Ovary (tissue), 9 donors: ENCODE data around the gene ARID1B. TPM values are rescaled to one million over a fixed set of nuclear protein-coding genes. Genes with fewer than 3 reads are reported as not detected.
A peak's percentile ranks its signal among the peaks of the same experiment; 100 is the strongest.

ENCODE experiments used
- DNase-seq, 5 donors: peaks; one replicate each; pipeline ENCODE4 v3.0.0-alpha.2; 2019 to 2020
- H3K27ac ChIP-seq, 2 donors: fragments of 200-600 bp; one replicate each; pipeline versions ENCODE4 v1.5.1 to v1.8.0; 2019 to 2022
- H3K27me3 ChIP-seq: fragments of 200-600 bp; one replicate; pipeline ENCODE4 v1.8.0; 2022
- H3K36me3 ChIP-seq: fragments of 200-600 bp; sonication (generic); one replicate; pipeline ENCODE4 v1.5.1; 2019
- H3K4me1 ChIP-seq: one replicate; pipeline ENCODE4 v1.8.1; 2013; ENCODE audit warnings: mild to moderate bottlenecking, moderate library complexity; ENCODE audit not compliant: insufficient read depth
- H3K4me3 ChIP-seq: fragments of 200-600 bp; sonication (generic); one replicate; pipeline ENCODE4 v1.5.1; 2017
- H3K9me3 ChIP-seq, 2 donors: fragments of 200-600 bp in 1 of 2; sonication (generic) in 1 of 2; one replicate each; pipeline versions ENCODE4 v1.5.1 to v1.8.1; 2013 to 2019; ENCODE audit warnings: mild to moderate bottlenecking in 1 of 2, moderate library complexity in 1 of 2
- EP300 ChIP-seq: sonication (generic); formaldehyde crosslinking; IDR thresholded peaks from one replicate; pipeline ENCODE4 v1.6.1; 2017; ENCODE audit warnings: antibody characterized with exemption
- POLR2A ChIP-seq: fragments of 450-650 bp; IDR thresholded peaks from one replicate; pipeline ENCODE4 v1.6.1; 2017; ENCODE audit warnings: antibody characterized with exemption, mild to moderate bottlenecking, moderate library complexity
- WGBS, 3 donors: extraction: QIAGEN DNeasy Blood & Tissue Kit in 1 of 3; methylation state at CpG; one replicate each; pipeline versions ENCODE4 v1.1.5 to v1.1.7; 2013 to 2017; 5-methylcytosine and 5-hydroxymethylcytosine counted together
- intact Hi-C, 4 donors: fragments of 100-400 bp; cut with DNase I; formaldehyde crosslinking; loops; one replicate each; pipeline versions ENCODE4 v1.11.0 to v1.15.1; 2022 to 2023
- polyA plus RNA-seq, 2 donors: library from polyadenylated mRNA; stranded (reverse); fragments of 200-250 nt in 1 of 2; fragments of 350-450 nt in 1 of 2; fragmentation: Illumina TruSeq in 1 of 2; extraction: RNeasy Lipid Tissue Mini Kit (QIAGEN cat#74804) in 1 of 2; gene quantifications; one replicate each; pipeline ENCODE4 v1.2.3, GENCODE V29; 2013 to 2014
- total RNA-seq, 7 donors: library from RNA; depleted of rRNA in 2 of 7; stranded (reverse); fragments of >200 nt in 2 of 7; fragmentation: NEBNext Ultra II Directional in 3 of 7; extraction: Animal tissue kit (Norgen Biotek cat#: 25700) in 3 of 7; gene quantifications; one replicate each; pipeline versions ENCODE4 v1.1.0 to v1.2.4, GENCODE V29; 2016 to 2023
- TF ChIP-seq, protein P1 (sequence below), 3 donors: fragments of 450-650 bp in 2 of 3; fragments of 200-600 bp in 1 of 3; IDR thresholded peaks; one replicate each; pipeline versions ENCODE4 v1.5.1 to v1.8.0; 2016 to 2022; ENCODE audit warnings: antibody characterized with exemption in 3 of 3, mild to moderate bottlenecking in 1 of 3
- donor health status: DM: no; HTN: no; CAD: no; lungs with moderate emphysema.
- donor health status: DM: no; HTN: no; CAD: no.
- donor health status: Bipolar disorder and iron deficiency.
- donor health status: DM: yes; HTN: yes; CAD: no.
- donor health status: DM: no; HTN: no; CAD: no.
- donor health status: DM: yes; HTN: yes; CAD: no.

The ARID1B gene
- total and polyA plus RNA-seq, 9 donors, result 33.2 to 144 (median 105) TPM

DNA sequence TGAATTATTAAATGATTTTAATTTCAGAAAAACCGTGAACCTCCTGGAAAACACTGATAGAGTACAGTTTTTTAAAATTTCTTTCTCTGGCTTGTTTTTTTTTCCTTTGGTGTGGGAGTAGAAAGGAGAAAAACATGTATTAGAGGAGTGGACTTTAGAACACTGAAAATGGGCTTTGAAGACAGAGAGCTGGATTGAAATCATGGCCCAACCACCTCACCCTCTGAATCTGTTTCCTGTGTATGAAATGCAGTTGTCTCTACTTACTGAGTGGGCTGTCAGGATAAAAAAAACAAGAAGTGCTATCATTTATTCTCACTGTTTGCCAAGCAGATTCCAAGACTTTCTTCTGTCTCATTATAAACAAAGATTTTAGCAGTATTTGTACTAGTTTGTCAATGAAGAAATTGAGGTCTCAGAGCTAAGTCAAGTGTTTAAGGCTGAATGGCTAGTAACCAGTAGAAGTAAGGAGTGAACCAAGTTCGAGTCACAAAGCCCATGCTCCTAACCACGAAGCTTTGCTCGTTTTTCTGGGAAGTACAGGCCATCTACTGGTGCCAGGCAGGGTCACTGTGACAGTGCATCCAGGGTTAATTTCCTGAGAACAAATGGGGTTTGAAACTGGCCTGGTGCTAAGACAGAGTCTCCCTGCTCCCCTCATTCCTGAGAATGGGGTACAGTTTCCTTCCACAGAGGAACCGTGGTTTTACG is 289.8 kb downstream of the ARID1B start:
- Histone ChIP-seq H3K27me3 (no peaks in the 10 kb centered on the region), H3K36me3 (no peaks in the 10 kb centered on the region), H3K4me3 (no peak overlapping the region), H3K4me1 (peaks cover 20% of the 10 kb centered on the region), H3K27ac (peak overlapping the region in 1 of 2 donors; percentile 63), H3K9me3 (no peaks in the 10 kb centered on the region)
- TF ChIP-seq, protein P1, sequence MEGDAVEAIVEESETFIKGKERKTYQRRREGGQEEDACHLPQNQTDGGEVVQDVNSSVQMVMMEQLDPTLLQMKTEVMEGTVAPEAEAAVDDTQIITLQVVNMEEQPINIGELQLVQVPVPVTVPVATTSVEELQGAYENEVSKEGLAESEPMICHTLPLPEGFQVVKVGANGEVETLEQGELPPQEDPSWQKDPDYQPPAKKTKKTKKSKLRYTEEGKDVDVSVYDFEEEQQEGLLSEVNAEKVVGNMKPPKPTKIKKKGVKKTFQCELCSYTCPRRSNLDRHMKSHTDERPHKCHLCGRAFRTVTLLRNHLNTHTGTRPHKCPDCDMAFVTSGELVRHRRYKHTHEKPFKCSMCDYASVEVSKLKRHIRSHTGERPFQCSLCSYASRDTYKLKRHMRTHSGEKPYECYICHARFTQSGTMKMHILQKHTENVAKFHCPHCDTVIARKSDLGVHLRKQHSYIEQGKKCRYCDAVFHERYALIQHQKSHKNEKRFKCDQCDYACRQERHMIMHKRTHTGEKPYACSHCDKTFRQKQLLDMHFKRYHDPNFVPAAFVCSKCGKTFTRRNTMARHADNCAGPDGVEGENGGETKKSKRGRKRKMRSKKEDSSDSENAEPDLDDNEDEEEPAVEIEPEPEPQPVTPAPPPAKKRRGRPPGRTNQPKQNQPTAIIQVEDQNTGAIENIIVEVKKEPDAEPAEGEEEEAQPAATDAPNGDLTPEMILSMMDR (IDR thresholded peaks at IDR 0.05), result no peak
- TF ChIP-seq POLR2A (no peak), EP300 (no peak)
- intact Hi-C loops, result no loop called here
- DNase-seq, result no peak
- WGBS, 3 donors, result 27 to 40% (median 28%) methylated on average over 6 of the region's 6 CpGs

DNA sequence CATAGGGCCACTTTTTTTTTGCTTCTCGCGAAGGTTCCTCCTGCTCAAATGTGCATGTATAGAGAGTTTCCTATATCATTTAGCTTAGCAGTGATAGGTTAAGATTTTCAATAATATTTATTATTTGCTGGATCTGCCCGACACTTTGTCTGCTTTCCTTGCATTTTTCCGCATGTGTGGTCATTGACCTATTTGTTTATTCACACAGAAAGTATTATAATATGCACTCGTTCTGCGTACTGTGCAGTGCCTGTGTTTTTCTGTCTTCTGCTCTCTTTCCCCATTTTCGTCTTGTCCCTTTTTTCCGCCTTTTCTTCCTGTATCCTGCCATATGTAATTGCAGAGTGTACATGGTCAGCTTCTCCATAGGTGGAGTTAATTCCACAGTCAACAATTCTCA is 290.3 kb downstream of the ARID1B start:
- DNase-seq, result no peak
- Histone ChIP-seq H3K27me3 (no peaks in the 10 kb centered on the region), H3K36me3 (no peaks in the 10 kb centered on the region), H3K9me3 (no peaks in the 10 kb centered on the region), H3K27ac (peak overlapping the region in 1 of 2 donors; percentile 63), H3K4me1 (peaks cover 20% of the 10 kb centered on the region), H3K4me3 (no peak overlapping the region)
- TF ChIP-seq POLR2A (no peak), EP300 (no peak)
- TF ChIP-seq, protein P1 (IDR thresholded peaks at IDR 0.05), result no peak
- 46 to 68% (median 61%) methylated on average over 8 of the region's 8 CpGs for WGBS, 3 donors
- intact Hi-C loops, result no loop called here

DNA sequence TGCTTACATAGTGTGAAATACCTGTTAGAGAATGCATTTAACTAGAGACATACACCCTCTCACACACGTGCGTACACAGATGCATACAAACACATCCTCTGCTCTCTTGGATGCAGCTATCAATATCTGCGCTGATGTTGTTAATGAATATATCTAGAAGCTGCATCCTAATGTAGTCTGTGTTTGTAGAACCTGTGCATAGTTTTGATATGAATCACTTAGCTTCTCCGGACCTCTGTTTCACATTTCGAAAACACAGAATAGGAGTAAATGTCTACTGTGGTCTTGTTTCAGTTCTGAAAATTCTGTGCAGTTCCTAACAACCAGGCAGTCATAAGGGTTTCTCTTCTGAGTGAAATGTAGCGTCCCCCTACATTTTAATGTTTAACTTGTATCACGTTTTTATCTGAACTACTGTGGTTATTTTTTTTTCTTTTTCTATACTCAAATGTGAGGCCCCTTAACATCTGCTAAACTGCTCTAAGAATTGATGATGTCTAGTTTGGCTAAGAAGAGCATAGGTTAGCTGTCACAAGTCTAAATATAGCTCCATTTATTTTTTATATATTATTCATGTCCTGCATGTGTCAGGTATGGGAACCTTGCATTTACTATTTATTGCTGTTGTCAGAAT is 291.6 kb downstream of the ARID1B start:
- Histone ChIP-seq H3K4me1 (peaks cover 23% of the 10 kb centered on the region), H3K36me3 (no peaks in the 10 kb centered on the region), H3K27ac (no peak overlapping the region), H3K4me3 (no peak overlapping the region), H3K9me3 (no peaks in the 10 kb centered on the region), H3K27me3 (no peaks in the 10 kb centered on the region)
- WGBS, 3 donors, result 27 to 38% (median 37%) methylated on average over 7 of the region's 7 CpGs
- no peak for DNase-seq
- intact Hi-C loops, result no loop called here
- TF ChIP-seq EP300 (no peak), POLR2A (no peak)
- TF ChIP-seq, protein P1 (IDR thresholded peaks at IDR 0.05), result no peak

DNA sequence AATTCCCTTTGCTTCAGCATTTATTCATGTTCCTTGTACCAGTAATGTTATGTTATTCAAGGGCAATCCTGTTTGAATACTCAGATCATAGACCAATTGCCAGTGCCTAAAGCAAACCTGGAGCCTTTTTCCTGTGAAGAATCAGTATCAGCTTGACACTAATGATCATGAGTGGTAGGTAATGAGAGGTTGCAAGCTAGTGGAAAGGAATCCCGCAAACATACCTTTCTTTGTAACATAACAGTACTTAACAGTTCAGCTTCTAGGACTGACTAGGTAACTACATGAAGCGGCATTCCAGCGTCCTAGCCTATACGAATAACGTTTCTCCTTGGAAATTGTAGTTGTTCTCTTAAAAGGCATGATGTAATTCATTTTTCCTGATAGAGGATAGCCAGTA is 292.4 kb downstream of the ARID1B start:
- 93 to 95% (median 94%) methylated on average over 5 of the region's 5 CpGs for WGBS, 3 donors
- DNase-seq, result no peak
- Histone ChIP-seq H3K36me3 (no peaks in the 10 kb centered on the region), H3K4me1 (peaks cover 24% of the 10 kb centered on the region), H3K27ac (peak overlapping the region in 1 of 2 donors; percentile 23), H3K9me3 (no peaks in the 10 kb centered on the region), H3K27me3 (no peaks in the 10 kb centered on the region), H3K4me3 (no peak overlapping the region)
- intact Hi-C loops, result no loop called here
- TF ChIP-seq EP300 (no peak), POLR2A (no peak)
- TF ChIP-seq, protein P1 (IDR thresholded peaks at IDR 0.05), result no peak
